ENCODE results near the gene ABLIM3. TPM values are rescaled to one million over a fixed set of nuclear protein-coding genes. Genes with fewer than 3 reads are reported as not detected.

The ABLIM3 gene
- total and polyA plus RNA-seq, 9 of the 15 experiments (the other 6 are each of a cell fraction or from before 2014, with no cell fraction given), result 0.03 to 0.38 (median 0.11) TPM

DNA sequence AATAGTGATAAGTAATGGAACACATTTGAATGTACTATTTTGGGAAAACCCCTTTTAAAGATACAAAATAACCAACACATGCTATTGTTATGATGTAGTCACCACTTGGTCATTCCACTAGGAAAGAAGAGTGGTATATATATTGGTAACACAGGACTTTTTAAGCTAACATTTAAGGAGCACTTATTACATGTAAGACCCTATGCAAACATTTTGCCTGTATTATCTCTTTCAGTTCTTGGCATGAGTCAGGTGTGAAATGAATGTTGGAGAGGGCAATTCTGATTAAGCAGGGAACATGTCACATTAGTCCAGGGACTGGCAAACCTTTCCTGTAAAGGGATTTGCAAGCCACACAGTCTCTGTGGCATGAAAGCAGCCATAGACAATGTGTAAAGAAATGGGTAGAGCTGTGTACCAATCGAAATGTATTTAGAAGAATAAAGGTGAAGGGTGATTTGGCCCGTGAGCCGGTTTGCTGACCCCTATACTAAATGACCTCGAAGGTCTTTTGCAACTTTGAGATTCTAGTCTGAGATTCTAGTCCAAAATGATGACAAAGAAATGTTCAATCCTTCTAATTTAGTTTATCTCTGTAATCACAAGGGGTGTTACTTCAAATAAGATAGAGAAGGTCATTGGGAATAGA, 15.3 kb downstream of the ABLIM3 start (continued):
- TF ChIP-seq, protein P1, sequence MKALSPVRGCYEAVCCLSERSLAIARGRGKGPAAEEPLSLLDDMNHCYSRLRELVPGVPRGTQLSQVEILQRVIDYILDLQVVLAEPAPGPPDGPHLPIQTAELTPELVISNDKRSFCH (CRISPR knock-in tag; IDR thresholded peaks at IDR 0.05), result no peak
- TF ChIP-seq, protein P1 (tag; IDR thresholded peaks at IDR 0.05), result no peak
- TF ChIP-seq MAFG (tag; conservative IDR thresholded peaks at IDR 0.05) (no peak), HDGF (IDR thresholded peaks at IDR 0.05) (no peak), NFXL1 (CRISPR knock-in tag; IDR thresholded peaks at IDR 0.05) (no peak)
- TF ChIP-seq, protein P2, sequence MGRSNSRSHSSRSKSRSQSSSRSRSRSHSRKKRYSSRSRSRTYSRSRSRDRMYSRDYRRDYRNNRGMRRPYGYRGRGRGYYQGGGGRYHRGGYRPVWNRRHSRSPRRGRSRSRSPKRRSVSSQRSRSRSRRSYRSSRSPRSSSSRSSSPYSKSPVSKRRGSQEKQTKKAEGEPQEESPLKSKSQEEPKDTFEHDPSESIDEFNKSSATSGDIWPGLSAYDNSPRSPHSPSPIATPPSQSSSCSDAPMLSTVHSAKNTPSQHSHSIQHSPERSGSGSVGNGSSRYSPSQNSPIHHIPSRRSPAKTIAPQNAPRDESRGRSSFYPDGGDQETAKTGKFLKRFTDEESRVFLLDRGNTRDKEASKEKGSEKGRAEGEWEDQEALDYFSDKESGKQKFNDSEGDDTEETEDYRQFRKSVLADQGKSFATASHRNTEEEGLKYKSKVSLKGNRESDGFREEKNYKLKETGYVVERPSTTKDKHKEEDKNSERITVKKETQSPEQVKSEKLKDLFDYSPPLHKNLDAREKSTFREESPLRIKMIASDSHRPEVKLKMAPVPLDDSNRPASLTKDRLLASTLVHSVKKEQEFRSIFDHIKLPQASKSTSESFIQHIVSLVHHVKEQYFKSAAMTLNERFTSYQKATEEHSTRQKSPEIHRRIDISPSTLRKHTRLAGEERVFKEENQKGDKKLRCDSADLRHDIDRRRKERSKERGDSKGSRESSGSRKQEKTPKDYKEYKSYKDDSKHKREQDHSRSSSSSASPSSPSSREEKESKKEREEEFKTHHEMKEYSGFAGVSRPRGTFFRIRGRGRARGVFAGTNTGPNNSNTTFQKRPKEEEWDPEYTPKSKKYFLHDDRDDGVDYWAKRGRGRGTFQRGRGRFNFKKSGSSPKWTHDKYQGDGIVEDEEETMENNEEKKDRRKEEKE (IDR thresholded peaks at IDR 0.05; ENCODE audit: borderline replicate concordance in 1 of 2, control insufficient read depth in 1 of 2, low read depth in 2 of 2, low read length in 1 of 2), result no peak

GRCh38 chr5:149157330-149157729, 16.0 kb downstream of the ABLIM3 start:
- H3K36me3 ChIP-seq (ENCODE audit: control insufficient read depth, insufficient read depth, low read length), result no peaks in the 10 kb centered on the region
- no peaks in the 10 kb centered on the region for H3K9me3 ChIP-seq (replicated peaks; ENCODE audit: control insufficient read depth, insufficient read depth, low read depth, low read length)
- H2AFZ ChIP-seq (ENCODE audit: low read depth, low read length), result no peak overlapping the region
- ChIA-PET CTCF (ENCODE audit: low intra/inter-chr PET ratio) (no interaction called here), POLR2A (no interaction called here)
- FAIRE-seq (no peak), ATAC-seq (no peak), DNase-seq (ENCODE audit: extremely low read depth in 1 of 4, low spot score in 3 of 4) (peak in 1 of 4 experiments; percentile 47)
- H3K9me1 ChIP-seq (ENCODE audit: control insufficient read depth, insufficient read depth, low read length), result no peaks in the 10 kb centered on the region
- H3K4me3 ChIP-seq, result no peak overlapping the region
- no peak overlapping the region for H3K9ac ChIP-seq (ENCODE audit: insufficient read depth in 1 of 2, low read depth in 2 of 2, low read length in 2 of 2)
- BruUV-seq (replicated peaks), result no TSS peak
- 0% methylated on average over 2 of the region's 2 CpGs for WGBS (ENCODE audit: insufficient coverage, low coverage, missing lambda C conversion rate)
- in situ Hi-C loops (cut with MboI) (no loop called here), intact Hi-C loops (cut with micrococcal nuclease) (no loop called here)
- H3K4me1 ChIP-seq (replicated peaks in 1 of 2; ENCODE audit: control insufficient read depth in 2 of 2, insufficient read depth in 2 of 2, low read length in 2 of 2), result peaks cover 2 to 27% of the 10 kb centered on the region in 2 experiments; a peak in 4 of 5 replicates
- H4K20me1 ChIP-seq (replicated peaks; ENCODE audit: control insufficient read depth, insufficient read depth, low read length), result no peaks in the 10 kb centered on the region
- no peak overlapping the region for H3K27ac ChIP-seq (ENCODE audit: extremely low read depth, low read depth, low read length)
- H3K27me3 ChIP-seq (ENCODE audit: control insufficient read depth in 2 of 2, insufficient read depth in 2 of 2, low read length in 2 of 2), result no peaks in the 10 kb centered on the region
- H3K4me2 ChIP-seq (ENCODE audit: insufficient read depth, low read length), result 0 out of 2 replicates have a peak overlapping the region, but pooled peaks have one; percentile 12
- no peaks in the 10 kb centered on the region for H3K79me2 ChIP-seq (ENCODE audit: control insufficient read depth, insufficient read depth, low read length)
- no peak for TF ChIP-seq ZSCAN32 (CRISPR knock-in tag; IDR thresholded peaks at IDR 0.05)
- no peak for TF ChIP-seq ZBTB9 (CRISPR knock-in tag; IDR thresholded peaks at IDR 0.05)
- peak; percentile 54; the same call in 1 of the 2 replicates for TF ChIP-seq VEZF1 (CRISPR knock-in tag; IDR thresholded peaks at IDR 0.05)
- no peak for TF ChIP-seq NFATC3 (IDR thresholded peaks at IDR 0.05)
- TF ChIP-seq PKNOX1 (IDR thresholded peaks at IDR 0.05), result peak; percentile 66
- no peak for TF ChIP-seq NFXL1 (CRISPR knock-in tag; IDR thresholded peaks at IDR 0.05)
- TF ChIP-seq MAFG (tag; conservative IDR thresholded peaks at IDR 0.05), result 0 out of 2 replicates have a peak, but pooled peaks have one; percentile 6

All from K562 (cell line).